ENCODE results near the gene WDR37.

DNA sequence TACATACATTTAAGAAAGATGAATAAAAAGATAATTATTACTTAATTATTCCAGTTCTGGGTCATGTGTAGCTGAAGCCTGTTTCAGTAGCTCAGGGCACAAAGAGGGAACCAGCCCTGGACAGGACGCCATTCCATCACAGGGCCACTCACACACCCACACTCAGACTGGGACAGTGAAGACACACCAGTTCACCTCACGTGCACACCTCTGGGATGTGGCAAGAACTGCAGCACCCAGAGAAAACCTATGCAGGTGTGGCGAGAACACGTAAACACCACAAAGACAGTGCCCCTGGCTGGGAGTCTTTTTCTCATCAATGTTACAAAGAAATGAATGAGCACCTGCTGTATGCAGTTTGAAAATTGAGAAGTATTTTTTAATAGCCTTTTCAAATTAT lies 5.6 kb upstream of the WDR37 start:
- TF ChIP-seq EWSR1 (IDR thresholded peaks at IDR 0.05; ENCODE audit: borderline replicate concordance, low read depth, partially characterized antibody) (no peak), BRCA1 (IDR thresholded peaks at IDR 0.05) (no peak), BRCA1 (CRISPR knock-in tag; IDR thresholded peaks at IDR 0.05) (no peak), POLR2AphosphoS5 (IDR thresholded peaks at IDR 0.05; ENCODE audit: control insufficient read depth, insufficient read depth, low read depth, low read length) (no peak), ZNF274 (IDR thresholded peaks at IDR 0.05; ENCODE audit: borderline replicate concordance, low read depth, low read length) (no peak), KLF16 (IDR thresholded peaks at IDR 0.05) (no peak), ZKSCAN8 (CRISPR knock-in tag; IDR thresholded peaks at IDR 0.05) (no peak), GABPB1 (CRISPR knock-in tag; IDR thresholded peaks at IDR 0.05) (no peak), JUND (IDR thresholded peaks at IDR 0.05; ENCODE audit: borderline replicate concordance, low read depth, low read length) (no peak), JUND (tag; IDR thresholded peaks at IDR 0.05; ENCODE audit: borderline replicate concordance, low read depth, low read length) (no peak)
- TF ChIP-seq, protein P1, sequence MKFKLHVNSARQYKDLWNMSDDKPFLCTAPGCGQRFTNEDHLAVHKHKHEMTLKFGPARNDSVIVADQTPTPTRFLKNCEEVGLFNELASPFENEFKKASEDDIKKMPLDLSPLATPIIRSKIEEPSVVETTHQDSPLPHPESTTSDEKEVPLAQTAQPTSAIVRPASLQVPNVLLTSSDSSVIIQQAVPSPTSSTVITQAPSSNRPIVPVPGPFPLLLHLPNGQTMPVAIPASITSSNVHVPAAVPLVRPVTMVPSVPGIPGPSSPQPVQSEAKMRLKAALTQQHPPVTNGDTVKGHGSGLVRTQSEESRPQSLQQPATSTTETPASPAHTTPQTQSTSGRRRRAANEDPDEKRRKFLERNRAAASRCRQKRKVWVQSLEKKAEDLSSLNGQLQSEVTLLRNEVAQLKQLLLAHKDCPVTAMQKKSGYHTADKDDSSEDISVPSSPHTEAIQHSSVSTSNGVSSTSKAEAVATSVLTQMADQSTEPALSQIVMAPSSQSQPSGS (CRISPR knock-in tag; IDR thresholded peaks at IDR 0.05): no peak
- TF ChIP-seq, protein P2, sequence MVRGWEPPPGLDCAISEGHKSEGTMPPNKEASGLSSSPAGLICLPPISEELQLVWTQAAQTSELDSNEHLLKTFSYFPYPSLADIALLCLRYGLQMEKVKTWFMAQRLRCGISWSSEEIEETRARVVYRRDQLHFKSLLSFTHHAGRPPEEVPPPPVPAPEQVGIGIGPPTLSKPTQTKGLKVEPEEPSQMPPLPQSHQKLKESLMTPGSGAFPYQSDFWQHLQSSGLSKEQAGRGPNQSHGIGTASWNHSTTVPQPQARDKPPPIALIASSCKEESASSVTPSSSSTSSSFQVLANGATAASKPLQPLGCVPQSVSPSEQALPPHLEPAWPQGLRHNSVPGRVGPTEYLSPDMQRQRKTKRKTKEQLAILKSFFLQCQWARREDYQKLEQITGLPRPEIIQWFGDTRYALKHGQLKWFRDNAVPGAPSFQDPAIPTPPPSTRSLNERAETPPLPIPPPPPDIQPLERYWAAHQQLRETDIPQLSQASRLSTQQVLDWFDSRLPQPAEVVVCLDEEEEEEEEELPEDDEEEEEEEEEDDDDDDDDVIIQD (CRISPR knock-in tag; IDR thresholded peaks at IDR 0.05): no peak

All from K562 (cell line).